ENCODE measurements around the gene RYR2.

The RYR2 gene

GRCh38 chr1:237478842-237479241 is 436.9 kb downstream of the RYR2 start:
- DNase-seq = no peak

GRCh38 chr1:237482777-237483176 is 440.8 kb downstream of the RYR2 start:
- no peak for DNase-seq

DNA sequence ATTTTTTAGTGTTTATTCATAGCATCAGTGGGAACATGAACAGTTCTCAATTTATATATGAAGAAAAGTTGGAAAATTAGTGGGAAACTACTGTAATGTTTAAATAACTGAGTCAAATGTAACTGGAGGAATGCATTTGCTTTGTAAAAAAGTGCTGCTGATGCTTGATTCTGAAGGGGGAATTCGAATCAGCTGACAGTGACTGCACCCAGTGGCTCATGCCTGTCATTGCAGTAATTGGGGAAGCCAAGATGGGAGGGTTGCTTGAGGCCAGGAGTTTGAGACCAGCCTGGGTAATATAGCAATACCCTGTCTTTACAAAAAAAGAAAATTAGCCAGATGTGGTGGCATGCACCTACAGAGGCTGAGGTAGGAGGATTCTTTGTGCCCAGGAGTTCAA is 450.4 kb downstream of the RYR2 start:
- no peak for DNase-seq

GRCh38 chr1:237500566-237500965 is 458.6 kb downstream of the RYR2 start:
- no peak for DNase-seq

GRCh38 chr1:237503292-237503691 is 461.3 kb downstream of the RYR2 start:
- no peak for DNase-seq

DNA sequence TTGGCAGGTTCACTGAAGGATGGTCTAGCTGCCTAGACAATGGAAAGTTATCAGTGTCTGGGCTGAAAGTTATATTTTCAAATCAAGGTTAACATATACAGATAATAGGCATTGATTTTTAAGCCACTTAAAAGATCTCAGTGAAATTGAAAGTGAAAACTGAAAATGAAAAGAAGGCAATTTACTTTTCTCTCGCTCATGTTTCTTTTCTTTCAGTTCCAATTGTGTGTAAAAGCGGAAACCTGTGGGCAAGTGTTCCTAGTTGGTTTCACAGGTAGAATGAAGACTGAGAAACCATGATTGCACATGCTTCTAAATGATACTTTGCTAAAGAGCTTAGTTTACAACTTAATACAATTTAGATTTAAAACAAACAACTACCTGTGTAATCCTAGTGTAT is 465.0 kb downstream of the RYR2 start:
- DNase-seq = no peak

DNA sequence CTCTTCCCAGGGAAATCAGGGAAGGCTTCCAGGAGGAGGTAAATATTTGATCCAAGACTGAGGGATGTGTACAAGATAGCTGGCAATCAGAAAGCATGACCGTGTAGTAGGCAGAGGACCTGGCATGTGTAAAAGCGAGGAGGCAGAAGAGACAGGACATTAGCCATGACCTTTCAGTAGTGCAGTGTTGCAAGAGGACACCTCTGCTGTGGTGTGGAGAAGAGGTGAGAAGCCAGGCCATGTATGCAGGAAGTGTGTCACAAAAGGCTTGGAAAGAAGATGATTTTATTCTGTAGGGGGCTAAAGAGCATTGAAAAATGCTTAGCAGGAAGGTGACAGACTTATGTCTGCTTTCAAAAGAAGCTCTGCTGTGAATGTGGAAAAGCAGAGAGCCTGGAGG is 467.8 kb downstream of the RYR2 start:
- no peak for DNase-seq

- no peak for DNase-seq
Observed at GRCh38 chr1:237525102-237525501, 483.1 kb downstream of the RYR2 start.

DNA sequence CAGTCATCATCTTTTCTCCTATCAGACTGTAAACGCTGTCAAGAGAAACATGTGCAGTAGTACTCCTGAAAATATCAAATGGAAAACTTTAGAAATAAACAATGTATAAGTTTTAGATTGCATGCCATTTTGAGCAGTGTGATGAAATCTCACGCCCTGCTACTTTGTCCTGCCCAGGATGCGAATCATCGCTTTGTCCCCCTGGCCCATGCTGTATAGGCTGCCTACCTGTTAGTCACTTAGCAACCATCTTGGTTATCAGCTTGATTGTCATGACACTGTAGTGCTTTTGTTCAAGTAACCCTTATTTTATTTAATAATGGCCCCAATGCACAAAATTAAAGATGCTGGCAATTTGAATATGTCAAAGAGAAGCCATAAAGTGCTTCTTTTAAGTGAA is 485.8 kb downstream of the RYR2 start:
- no peak for DNase-seq

GRCh38 chr1:237528545-237528944 is 486.6 kb downstream of the RYR2 start:
- no peak for DNase-seq

DNA sequence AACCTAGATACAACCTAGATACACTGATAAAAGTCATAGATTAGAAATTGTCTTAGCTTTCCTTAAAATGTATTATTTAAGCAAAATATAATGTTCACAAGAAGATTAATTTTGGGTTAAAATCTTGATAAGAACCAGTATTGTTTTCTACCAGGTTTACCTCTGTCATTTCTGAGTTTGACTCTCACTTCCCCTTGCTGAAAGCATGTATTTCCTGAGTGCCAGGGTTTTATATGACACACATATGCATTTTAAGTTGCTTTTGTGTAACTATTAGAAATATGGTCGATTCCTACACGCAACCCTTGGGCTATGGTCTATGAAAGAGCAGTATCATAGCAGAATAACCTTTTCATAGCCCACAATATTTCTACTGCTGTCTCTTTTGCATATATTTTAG is 497.1 kb downstream of the RYR2 start:
- no peak for DNase-seq

DNA sequence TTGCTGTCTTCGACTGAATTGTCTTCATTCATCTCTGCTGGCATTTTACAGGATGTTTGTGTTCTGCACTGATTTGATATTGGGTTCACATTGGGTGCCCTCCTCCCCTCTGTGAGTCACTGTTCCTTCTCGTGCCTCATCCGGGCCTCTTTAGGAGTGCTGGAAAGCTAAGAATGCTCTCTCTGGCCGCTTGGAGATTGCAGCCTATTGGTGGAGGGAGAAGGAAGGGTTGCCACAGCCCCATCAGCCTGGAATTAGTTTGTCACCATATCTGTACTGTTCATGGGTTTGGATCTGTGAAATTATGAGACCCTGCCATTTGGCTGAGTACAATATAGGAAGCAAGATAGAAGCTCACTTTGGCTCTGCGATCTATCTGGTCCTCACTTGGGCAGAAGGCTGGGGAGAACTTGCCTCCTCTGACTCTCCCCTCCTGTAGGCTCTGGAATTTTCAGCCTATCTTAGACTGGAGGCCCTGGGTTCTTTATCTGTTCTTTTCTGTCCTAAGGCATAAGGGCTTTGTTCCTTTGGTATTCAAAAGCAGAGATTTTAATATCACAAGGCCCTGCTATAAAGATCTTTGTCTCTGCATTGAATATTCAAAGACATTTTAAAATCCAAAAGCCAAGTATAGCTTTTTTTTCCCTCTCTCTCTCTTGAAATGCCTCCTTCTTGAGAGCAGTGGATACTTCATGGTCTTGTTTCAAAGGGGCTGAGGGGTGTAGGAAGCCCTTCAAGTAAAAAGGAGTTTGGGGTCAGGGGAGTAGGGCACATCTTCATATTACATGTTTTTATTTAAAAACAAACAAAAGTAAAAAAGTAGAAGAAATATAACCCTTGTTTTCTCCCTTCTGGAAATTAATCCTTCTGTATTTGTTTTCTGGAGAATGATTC is 500.8 kb downstream of the RYR2 start:
- DNase-seq = no peak

DNA sequence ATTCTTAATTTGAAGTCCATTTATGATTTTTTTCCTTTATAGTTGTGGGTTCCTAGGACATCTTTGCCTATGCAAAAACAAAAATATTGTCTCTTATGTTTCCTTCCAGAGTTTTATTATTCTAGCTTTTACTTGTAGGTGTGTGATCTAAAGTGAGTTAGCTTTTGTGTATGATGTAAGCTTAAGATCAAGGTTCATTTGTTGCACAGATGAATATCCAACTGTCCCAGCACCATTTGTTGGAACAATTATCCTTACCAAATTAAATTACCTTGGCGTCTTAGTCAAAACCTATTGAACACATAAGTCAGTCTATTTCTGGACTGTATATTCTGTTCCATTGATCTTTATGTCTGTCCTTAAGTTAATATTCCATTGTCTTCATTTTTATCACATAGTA is 511.1 kb downstream of the RYR2 start:
- DNase-seq = no peak

DNA sequence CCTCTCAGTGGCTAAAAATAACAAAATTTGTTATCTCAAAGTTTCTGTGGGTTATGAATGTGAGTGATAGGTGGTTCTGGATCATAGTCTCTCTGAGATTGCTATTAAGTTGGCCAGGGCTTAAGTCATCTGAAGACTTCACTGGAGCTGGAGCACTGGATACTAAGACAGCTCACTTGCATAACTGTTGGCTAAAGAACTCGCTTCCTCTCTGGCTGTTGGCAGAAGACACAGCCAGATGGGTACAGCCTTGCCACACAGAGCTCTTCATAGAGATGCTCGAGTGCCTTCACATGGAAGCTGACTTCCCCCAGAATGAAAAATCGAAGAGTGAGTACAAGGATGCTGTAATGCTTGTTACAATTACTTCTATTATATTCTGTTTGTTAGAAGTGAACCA is 514.9 kb downstream of the RYR2 start:
- no peak for DNase-seq

- no peak for DNase-seq
Observed at GRCh38 chr1:237562242-237562823, 520.3 kb downstream of the RYR2 start.

DNA sequence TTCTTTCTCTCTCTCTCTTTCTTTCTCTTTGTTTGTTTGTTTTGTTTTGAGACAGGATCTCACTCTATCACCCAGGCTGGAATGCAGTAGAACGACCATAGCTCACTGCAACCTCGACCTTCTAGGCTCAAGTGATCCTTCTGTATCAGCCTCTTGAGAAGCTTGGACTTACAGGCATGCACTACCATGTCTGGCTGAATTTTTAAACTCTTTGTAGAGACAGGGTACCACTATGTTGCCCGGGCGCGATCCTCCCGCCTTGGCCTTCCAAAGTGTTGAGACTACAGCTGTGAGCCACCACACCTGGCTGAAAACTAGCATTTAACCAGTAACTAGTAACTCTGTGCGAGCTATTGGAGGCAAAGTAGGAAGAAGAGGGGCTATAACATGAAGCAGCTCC is 523.3 kb downstream of the RYR2 start:
- DNase-seq = no peak

- DNase-seq = no peak
Observed at GRCh38 chr1:237566581-237566980, 524.6 kb downstream of the RYR2 start.

DNA sequence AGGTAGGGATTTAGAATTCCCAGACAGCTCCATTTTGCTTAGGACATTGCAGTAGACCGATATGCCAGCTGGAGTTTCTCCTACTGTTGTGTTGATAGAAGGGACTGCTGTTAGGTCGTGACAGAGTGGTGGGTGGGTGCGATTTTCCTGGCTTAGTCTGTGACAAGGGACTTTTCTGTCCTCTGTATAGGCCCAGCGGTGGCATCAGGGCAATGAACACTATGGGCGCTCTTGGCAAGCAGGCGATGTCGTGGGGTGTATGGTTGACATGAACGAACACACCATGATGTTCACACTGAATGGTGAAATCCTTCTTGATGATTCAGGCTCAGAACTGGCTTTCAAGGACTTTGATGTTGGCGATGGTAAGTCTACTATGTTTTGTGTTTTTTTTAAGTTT is 527.0 kb downstream of the RYR2 start:
- DNase-seq = no peak

DNA sequence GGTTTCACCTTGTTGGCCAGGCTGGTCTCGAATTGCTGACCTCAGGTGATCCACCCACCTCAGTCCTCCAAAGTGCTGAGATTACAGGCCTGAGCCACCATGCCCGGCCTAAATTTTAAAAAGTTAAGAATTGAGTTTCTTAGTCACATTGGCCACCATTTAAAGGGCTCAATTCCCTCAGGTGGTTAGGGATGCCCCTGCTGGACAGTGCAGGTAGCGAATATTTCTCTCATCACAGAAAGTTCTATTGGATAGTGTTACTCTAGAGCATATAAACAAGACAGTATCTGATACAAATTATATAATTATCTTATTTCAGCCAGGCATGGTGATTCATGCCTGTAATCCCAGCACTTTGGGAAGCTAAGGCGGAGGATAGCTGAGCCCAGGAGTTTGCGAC is 528.5 kb downstream of the RYR2 start:
- DNase-seq = no peak

DNA sequence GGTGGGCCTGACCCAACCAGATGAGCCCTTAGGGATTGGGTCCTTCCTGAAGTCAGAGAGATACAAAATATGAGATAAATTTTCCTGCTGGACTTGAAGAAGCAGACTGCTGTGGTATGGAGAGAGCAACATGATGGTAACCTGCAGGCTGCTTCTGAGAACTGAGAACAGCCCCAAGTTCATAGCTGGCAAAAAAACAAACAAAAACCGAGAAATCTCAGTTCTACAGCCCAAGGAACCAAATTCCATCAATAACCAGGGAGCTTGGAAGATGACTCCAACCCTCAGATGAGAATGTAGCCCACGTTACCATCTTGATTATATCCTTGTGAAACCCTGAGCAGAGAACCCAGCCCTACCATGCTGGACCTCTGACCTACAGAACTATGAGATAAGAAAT is 532.6 kb downstream of the RYR2 start:
- DNase-seq = no peak

- DNase-seq = no peak
Observed at GRCh38 chr1:237578540-237578939, 536.6 kb downstream of the RYR2 start.

GRCh38 chr1:237580726-237581125 is 538.7 kb downstream of the RYR2 start:
- no peak for DNase-seq

DNA sequence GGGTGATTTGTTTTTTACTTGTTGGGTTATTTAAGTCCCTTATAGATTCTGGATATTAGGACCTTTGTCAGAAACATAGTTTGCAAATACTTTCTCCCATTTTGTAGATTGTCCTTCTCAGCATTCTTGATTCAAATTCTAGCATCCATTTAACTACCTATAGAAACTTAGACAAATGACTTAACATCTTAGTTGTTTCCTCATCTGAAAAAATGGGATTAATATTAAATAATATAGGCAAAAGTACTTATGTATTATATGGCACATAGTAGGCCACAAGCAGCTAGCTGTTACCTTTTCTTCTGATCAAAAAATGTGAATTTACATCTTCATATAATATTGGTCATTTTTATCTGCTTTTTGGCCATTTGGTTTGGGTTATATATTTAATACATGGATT is 541.3 kb downstream of the RYR2 start:
- DNase-seq = no peak

DNA sequence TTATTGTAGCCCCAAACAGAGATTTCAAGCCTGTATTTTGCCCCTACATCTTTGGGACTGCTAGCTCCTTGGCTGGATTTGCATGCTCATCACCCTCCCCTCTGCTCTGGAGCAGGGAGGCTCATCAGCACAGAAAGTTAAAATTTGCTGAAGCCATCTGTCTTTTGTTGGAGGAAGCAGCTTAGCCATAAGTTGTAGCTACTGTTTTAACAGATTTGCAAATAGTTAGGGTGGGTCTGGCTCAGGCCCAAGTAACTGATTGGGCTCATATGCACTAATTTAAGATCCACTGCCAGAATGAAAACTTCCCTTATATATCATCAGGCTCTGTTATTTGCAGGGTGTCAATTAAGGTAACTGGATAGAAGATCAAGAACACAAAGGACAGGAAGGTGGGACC is 541.8 kb downstream of the RYR2 start:
- no peak for DNase-seq

GRCh38 chr1:237590386-237590785 is 548.4 kb downstream of the RYR2 start:
- no peak for DNase-seq
